Keratinocyte (primary cell): ENCODE data around the gene LPO. TPM values are rescaled to one million over a fixed set of nuclear protein-coding genes. Genes with fewer than 3 reads are reported as not detected.

Source experiments
- DNase-seq: peaks from one replicate; pipeline ENCODE4 v3.0.0-alpha.2; 2011; ENCODE audit warnings: low read depth, missing footprints, low spot score
- FAIRE-seq: peaks from 2 replicates; lab custom pipeline; 2011; peaks lifted over from hg19 to GRCh38; lab: Jason Lieb, UNC
- H2AFZ ChIP-seq: 2 replicates; pipeline ENCODE4 v1.6.0; 2012; ENCODE audit warnings: low read length, control low read depth, inconsistent platforms; ENCODE audit not compliant: control insufficient read depth
- H3K27ac ChIP-seq: 2 replicates; pipeline ENCODE4 v1.5.1; 2011; ENCODE audit warnings: low read length; ENCODE audit not compliant: control insufficient read depth, insufficient read depth
- H3K27me3 ChIP-seq: 3 replicates; pipeline ENCODE4 v1.6.0; 2011; ENCODE audit warnings: low read length; ENCODE audit not compliant: control insufficient read depth, insufficient read depth; ENCODE audit errors: extremely low read depth
- H3K36me3 ChIP-seq, 2 experiments: 2 replicates in 1 of 2; 3 replicates in 1 of 2; pipeline ENCODE4 v1.5.1; 2011; ENCODE audit warnings: low read length in 2 of 2, mild to moderate bottlenecking in 1 of 2; ENCODE audit not compliant: control insufficient read depth in 2 of 2, insufficient read depth in 2 of 2; ENCODE audit errors: extremely low read depth in 1 of 2
- H3K4me1 ChIP-seq: 3 replicates; pipeline ENCODE4 v1.5.1; 2011; ENCODE audit warnings: low read length; ENCODE audit not compliant: control insufficient read depth, insufficient read depth; ENCODE audit errors: extremely low read depth
- H3K4me2 ChIP-seq: 3 replicates; pipeline ENCODE4 v1.6.0; 2011; ENCODE audit warnings: low read depth, low read length; ENCODE audit not compliant: control insufficient read depth, insufficient read depth; ENCODE audit errors: extremely low read depth
- H3K4me3 ChIP-seq, 3 experiments: fragments of 200-600 bp in 1 of 3; sonication (generic) in 1 of 3; 2 replicates in 2 of 3; 3 replicates in 1 of 3; pipeline ENCODE4 v1.5.1; 2011 to 2016; ENCODE audit warnings: low read length in 3 of 3, mild to moderate bottlenecking in 3 of 3, control low read depth in 2 of 3, inconsistent platforms in 1 of 3, low read depth in 1 of 3, mixed read lengths in 1 of 3, mixed run types in 1 of 3, moderate library complexity in 1 of 3; ENCODE audit not compliant: control insufficient read depth in 2 of 3, insufficient read depth in 2 of 3; ENCODE audit errors: extremely low read depth in 1 of 3
- H3K79me2 ChIP-seq: 2 replicates; pipeline ENCODE4 v1.6.0; 2012; ENCODE audit warnings: low read length; ENCODE audit not compliant: control insufficient read depth, insufficient read depth
- H3K9ac ChIP-seq: 3 replicates; pipeline ENCODE4 v1.6.0; 2011; ENCODE audit warnings: low read length; ENCODE audit not compliant: control insufficient read depth, insufficient read depth; ENCODE audit errors: extremely low read depth
- H3K9me1 ChIP-seq: 3 replicates; pipeline ENCODE4 v1.6.0; 2011; ENCODE audit warnings: low read length; ENCODE audit not compliant: control insufficient read depth, insufficient read depth; ENCODE audit errors: extremely low read depth
- H3K9me3 ChIP-seq: 2 replicates; pipeline ENCODE4 v1.5.1; 2012; ENCODE audit warnings: low read depth, low read length; ENCODE audit not compliant: control insufficient read depth
- H4K20me1 ChIP-seq: 3 replicates; pipeline ENCODE4 v1.6.0; 2011; ENCODE audit warnings: low read length; ENCODE audit not compliant: control insufficient read depth, insufficient read depth; ENCODE audit errors: extremely low read depth
- CTCF ChIP-seq, 3 experiments: IDR thresholded peaks in 1 of 3; conservative IDR thresholded peaks in 1 of 3; optimal IDR thresholded peaks in 1 of 3; 2 replicates in 2 of 3; 3 replicates in 1 of 3; pipeline versions ENCODE3 to v1.5.1; 2011; ENCODE audit warnings: low read length in 3 of 3, mild to moderate bottlenecking in 3 of 3, moderate library complexity in 2 of 3, control low read depth in 1 of 3, inconsistent platforms in 1 of 3; ENCODE audit not compliant: insufficient read depth in 2 of 3; ENCODE audit errors: extremely low read depth in 1 of 3
- EZH2 ChIP-seq: IDR thresholded peaks from one replicate; pipeline ENCODE4 v1.6.1; 2012; ENCODE audit warnings: inconsistent platforms, mild to moderate bottlenecking, low read length, moderate library complexity
- dilution Hi-C: fragments of 300-500 bp; cut with MboI; formaldehyde crosslinking; loops from one replicate; pipeline ENCODE4 v1.7.0; 2020; ENCODE audit warnings: low sequenced_read_pairs; ENCODE audit not compliant: extremely low pct_ligation_motif_present
- polyA plus RNA-seq, 5 experiments: library from polyadenylated mRNA; depleted of rRNA in 3 of 5; stranded (reverse) in 3 of 5; stranded (forward) in 1 of 5; unstranded in 1 of 5; fragments of >200 nt; gene quantifications; 1 replicate in 1 of 5; 2 replicates in 3 of 5; 3 replicates in 1 of 5; pipeline versions ENCODE4 v1.2.1 to v1.2.3, GENCODE V29; 2011 to 2012; ENCODE audit warnings: missing spikeins in 2 of 5, low read depth in 1 of 5, low replicate concordance in 1 of 5

Gene LPO
- polyA plus RNA-seq, 1 donor (not counting 4 experiments of a cell fraction or from before 2014, with no cell fraction given): not detected

GRCh38 chr17:58231641-58232040 lies 6.7 kb upstream of the LPO start:
- no peak overlapping the region for H3K27ac ChIP-seq
- TF ChIP-seq CTCF (optimal IDR thresholded peaks at IDR 0.05 in 1 of 3, IDR thresholded peaks at IDR 0.05 in 1 of 3, conservative IDR thresholded peaks at IDR 0.05 in 1 of 3; ENCODE audit: extremely low read depth in 1 of 3, insufficient read depth in 2 of 3, low read length in 3 of 3): no peak
- TF ChIP-seq EZH2: no peak
- DNase-seq (no peak), FAIRE-seq (no peak)
- H3K4me3 ChIP-seq: no peak overlapping the region
- H3K4me1 ChIP-seq: no peaks in the 10 kb centered on the region
- H2AFZ ChIP-seq: no peak overlapping the region
- no peaks in the 10 kb centered on the region for H3K9me3 ChIP-seq
- no peak overlapping the region for H3K4me2 ChIP-seq
- no peaks in the 10 kb centered on the region for H4K20me1 ChIP-seq
- dilution Hi-C loops: no loop called here
- H3K27me3 ChIP-seq: no peaks in the 10 kb centered on the region
- H3K9ac ChIP-seq: no peak overlapping the region
- no peaks in the 10 kb centered on the region for H3K79me2 ChIP-seq
- H3K36me3 ChIP-seq: no peaks in the 10 kb centered on the region
- H3K9me1 ChIP-seq: no peaks in the 10 kb centered on the region

GRCh38 chr17:58232707-58233156 lies 5.7 kb upstream of the LPO start:
- Histone ChIP-seq H4K20me1 (no peaks in the 10 kb centered on the region), H3K9ac (no peak overlapping the region), H3K4me2 (no peak overlapping the region), H3K36me3 (no peaks in the 10 kb centered on the region), H3K79me2 (no peaks in the 10 kb centered on the region), H2AFZ (no peak overlapping the region), H3K4me3 (no peak overlapping the region), H3K27me3 (no peaks in the 10 kb centered on the region), H3K9me1 (no peaks in the 10 kb centered on the region), H3K27ac (no peak overlapping the region), H3K9me3 (no peaks in the 10 kb centered on the region), H3K4me1 (no peaks in the 10 kb centered on the region)
- TF ChIP-seq CTCF (optimal IDR thresholded peaks at IDR 0.05 in 1 of 3, IDR thresholded peaks at IDR 0.05 in 1 of 3, conservative IDR thresholded peaks at IDR 0.05 in 1 of 3; ENCODE audit: extremely low read depth in 1 of 3, insufficient read depth in 2 of 3, low read length in 3 of 3) (no peak), EZH2 (no peak)
- FAIRE-seq (no peak), DNase-seq (peak; percentile 11)
- dilution Hi-C loops: no loop called here
